Measurements from ENCODE around the gene HTT. TPM values are rescaled to one million over a fixed set of nuclear protein-coding genes. Genes with fewer than 3 reads are reported as not detected.

Gene HTT
- total RNA-seq, 4 donors from 2014 or later: 49.6 to 155 (median 83.1) TPM

- no peaks in the 10 kb centered on the region for H3K27me3 ChIP-seq
- peak; percentile 71 to 76 for DNase-seq
- intact Hi-C loops (cut with DNase I): no loop called here
- H3K36me3 ChIP-seq: no peaks in the 10 kb centered on the region
- no peak for TF ChIP-seq POLR2A (IDR thresholded peaks at IDR 0.05)
- no peak overlapping the region for H3K27ac ChIP-seq
- H3K4me1 ChIP-seq: peaks cover 0 to 1% of the 10 kb centered on the region in 2 donors
- no peak overlapping the region for H3K4me3 ChIP-seq (replicated peaks in 1 of 3)
- no peaks in the 10 kb centered on the region for H3K9me3 ChIP-seq
- WGBS, 2 donors: 40 to 55% methylated on average over 20 to 25 of the region's 28 CpGs
Observed at GRCh38 chr4:3263053-3263875, 188.8 kb downstream of the HTT start.

- no peaks in the 10 kb centered on the region for H3K36me3 ChIP-seq
- no peaks in the 10 kb centered on the region for H3K4me1 ChIP-seq
- no peak overlapping the region for H3K27ac ChIP-seq
- H3K4me3 ChIP-seq (replicated peaks in 1 of 3): no peak overlapping the region
- no peak for TF ChIP-seq CTCF (IDR thresholded peaks at IDR 0.05)
- no peak for TF ChIP-seq POLR2A (IDR thresholded peaks at IDR 0.05)
- no peaks in the 10 kb centered on the region for H3K27me3 ChIP-seq
- intact Hi-C loops (cut with DNase I): no loop called here
- no peak for DNase-seq
- H3K9me3 ChIP-seq: no peaks in the 10 kb centered on the region
- WGBS, 2 donors: 58 to 70% methylated on average over 6 of the region's 6 CpGs
Observed at GRCh38 chr4:3263876-3264193, 189.4 kb downstream of the HTT start.

GRCh38 chr4:3266076-3266475 is 191.6 kb downstream of the HTT start:
- no peaks in the 10 kb centered on the region for H3K9me3 ChIP-seq
- no peak overlapping the region for H3K27ac ChIP-seq
- TF ChIP-seq POLR2A (IDR thresholded peaks at IDR 0.05) (no peak), CTCF (IDR thresholded peaks at IDR 0.05) (no peak)
- H3K4me1 ChIP-seq: no peaks in the 10 kb centered on the region
- no peak for DNase-seq
- no peaks in the 10 kb centered on the region for H3K27me3 ChIP-seq
- no peak overlapping the region for H3K4me3 ChIP-seq (replicated peaks in 1 of 3)
- WGBS, 2 donors: 95% methylated on average over 17 of the region's 17 CpGs
- no peaks in the 10 kb centered on the region for H3K36me3 ChIP-seq
- intact Hi-C loops (cut with DNase I): no loop called here

- no peaks in the 10 kb centered on the region for H3K36me3 ChIP-seq
- intact Hi-C loops (cut with DNase I): no loop called here
- no peaks in the 10 kb centered on the region for H3K27me3 ChIP-seq
- no peaks in the 10 kb centered on the region for H3K9me3 ChIP-seq
- H3K4me3 ChIP-seq (replicated peaks in 1 of 3): no peak overlapping the region
- H3K27ac ChIP-seq: no peak overlapping the region
- TF ChIP-seq CTCF (IDR thresholded peaks at IDR 0.05): no peak
- no peak for TF ChIP-seq POLR2A (IDR thresholded peaks at IDR 0.05)
- WGBS, 2 donors: 81 to 84% methylated on average over 12 to 13 of the region's 18 CpGs
- H3K4me1 ChIP-seq: no peaks in the 10 kb centered on the region
- no peak for DNase-seq
Observed at GRCh38 chr4:3267576-3268394, 193.3 kb downstream of the HTT start.

- Histone ChIP-seq H3K9me3 (no peaks in the 10 kb centered on the region), H3K4me1 (no peaks in the 10 kb centered on the region), H3K36me3 (no peaks in the 10 kb centered on the region), H3K27ac (no peak overlapping the region), H3K27me3 (no peaks in the 10 kb centered on the region), H3K4me3 (replicated peaks in 1 of 3) (no peak overlapping the region)
- peak in 1 of 2 donors; percentile 1 for DNase-seq
- TF ChIP-seq CTCF (IDR thresholded peaks at IDR 0.05) (no peak), POLR2A (IDR thresholded peaks at IDR 0.05) (no peak)
- intact Hi-C loops (cut with DNase I): no loop called here
- WGBS, 2 donors: 92% methylated on average over 17 of the region's 17 CpGs
Observed at GRCh38 chr4:3268395-3269104, 194.1 kb downstream of the HTT start.
